Esophagus muscularis mucosa (tissue), 4 donors: ENCODE data around the gene MLC1. TPM values are rescaled to one million over a fixed set of nuclear protein-coding genes. Genes with fewer than 3 reads are reported as not detected.

Experiments used
- DNase-seq: peaks from one replicate; pipeline ENCODE4 v3.0.0-alpha.2; 2017; ENCODE audit errors: extremely low spot score
- H3K27ac ChIP-seq, 4 donors: fragments of 200-600 bp; sonication (generic); replicated peaks in 1 of 4; 1 replicate in 3 of 4; 2 replicates in 1 of 4; pipeline ENCODE4 v1.5.1; 2016 to 2019; ENCODE audit warnings: mild to moderate bottlenecking in 1 of 4
- H3K27me3 ChIP-seq, 4 donors: fragments of 200-600 bp; sonication (generic); one replicate each; pipeline versions ENCODE4 v1.5.1 to v1.6.0; 2016 to 2019
- H3K36me3 ChIP-seq, 4 donors: fragments of 200-600 bp; sonication (generic); one replicate each; pipeline ENCODE4 v1.5.1; 2016 to 2019
- H3K4me1 ChIP-seq, 4 donors: fragments of 200-600 bp; sonication (generic); one replicate each; pipeline ENCODE4 v1.5.1; 2016 to 2019
- H3K4me3 ChIP-seq, 4 donors: fragments of 200-600 bp; sonication (generic); 1 replicate in 2 of 4; 2 replicates in 2 of 4; pipeline ENCODE4 v1.5.1; 2016 to 2019; ENCODE audit warnings: mild to moderate bottlenecking in 4 of 4, moderate library complexity in 1 of 4
- H3K9me3 ChIP-seq, 4 donors: fragments of 200-600 bp; sonication (generic); 1 replicate in 3 of 4; 2 replicates in 1 of 4; pipeline ENCODE4 v1.5.1; 2016 to 2019
- CTCF ChIP-seq, 3 experiments: fragments of 200-600 bp in 2 of 3; fragments of 450-650 bp in 1 of 3; sonication (generic) in 2 of 3; IDR thresholded peaks; one replicate each; pipeline ENCODE4 v1.5.1; 2017 to 2019; ENCODE audit warnings: antibody characterized with exemption in 3 of 3, mild to moderate bottlenecking in 2 of 3, moderate library complexity in 1 of 3
- EP300 ChIP-seq: sonication (generic); formaldehyde crosslinking; IDR thresholded peaks from one replicate; pipeline ENCODE4 v1.6.1; 2017; ENCODE audit warnings: antibody characterized with exemption
- POLR2A ChIP-seq: fragments of 450-650 bp; IDR thresholded peaks from one replicate; pipeline ENCODE4 v1.6.1; 2017; ENCODE audit warnings: antibody characterized with exemption, moderate library complexity, mild to moderate bottlenecking, low read depth
- POLR2AphosphoS5 ChIP-seq, 2 donors: sonication (generic); formaldehyde crosslinking; IDR thresholded peaks; one replicate each; pipeline ENCODE4 v1.6.1; 2017; ENCODE audit warnings: antibody characterized with exemption in 2 of 2
- WGBS: methylation state at CpG from one replicate; pipeline ENCODE4 v1.1.5; 2018; 5-methylcytosine and 5-hydroxymethylcytosine counted together
- intact Hi-C: fragments of 100-400 bp; cut with DNase I; formaldehyde crosslinking; loops from one replicate; pipeline ENCODE4 v1.15.1; 2023
- total RNA-seq, 4 donors: library from RNA; depleted of rRNA; stranded (reverse); fragments of >200 nt; gene quantifications; one replicate each; pipeline versions ENCODE4 v1.1.0 to v1.2.1, GENCODE V29; 2016

Gene MLC1
- total RNA-seq, 4 donors from 2014 or later = 0.13 to 0.17 (median 0.17) TPM; not detected in 1

GRCh38 chr22:50040717-50041116 is 44.5 kb downstream of the MLC1 start:
- Histone ChIP-seq H3K36me3 (no peaks in the 10 kb centered on the region), H3K27me3 (peaks cover 0 to 67% (median 5%) of the 10 kb centered on the region in 4 donors), H3K4me3 (no peak overlapping the region), H3K27ac (no peak overlapping the region), H3K4me1 (no peaks in the 10 kb centered on the region), H3K9me3 (peaks cover 0 to 12% (median 7%) of the 10 kb centered on the region in 4 donors)
- DNase-seq = no peak
- TF ChIP-seq POLR2AphosphoS5 (IDR thresholded peaks at IDR 0.05) (no peak), POLR2A (no peak), EP300 (no peak), CTCF (IDR thresholded peaks at IDR 0.05) (no peak)
- WGBS = 88% methylated on average over 6 of the region's 7 CpGs
- intact Hi-C loops = no loop called here

- Histone ChIP-seq H3K27me3 (peaks cover 0 to 67% (median 5%) of the 10 kb centered on the region in 4 donors), H3K4me3 (no peak overlapping the region), H3K4me1 (no peaks in the 10 kb centered on the region), H3K27ac (no peak overlapping the region), H3K9me3 (peaks cover 0 to 12% (median 7%) of the 10 kb centered on the region in 4 donors), H3K36me3 (no peaks in the 10 kb centered on the region)
- intact Hi-C loops = loop anchor here (10.0 kb wide), 1 partner anchor 275 kb away; no protein-coding TSS in a partner anchor
- 83% methylated on average over 24 of the region's 29 CpGs for WGBS
- no peak for DNase-seq
- TF ChIP-seq EP300 = no peak
- TF ChIP-seq POLR2AphosphoS5 (IDR thresholded peaks at IDR 0.05) = no peak
- no peak for TF ChIP-seq CTCF (IDR thresholded peaks at IDR 0.05)
- TF ChIP-seq POLR2A = no peak
Observed at GRCh38 chr22:50039669-50040443, 45.4 kb downstream of the MLC1 start.

- Histone ChIP-seq H3K27me3 (peaks cover 0 to 66% (median 0%) of the 10 kb centered on the region in 4 donors), H3K36me3 (no peaks in the 10 kb centered on the region), H3K4me3 (no peak overlapping the region), H3K9me3 (peaks cover 0 to 12% (median 7%) of the 10 kb centered on the region in 4 donors), H3K27ac (no peak overlapping the region), H3K4me1 (no peaks in the 10 kb centered on the region)
- 68% methylated on average over 13 of the region's 23 CpGs for WGBS
- intact Hi-C loops = loop anchor here (10.0 kb wide), 1 partner anchor 271 kb away; no protein-coding TSS in a partner anchor
- TF ChIP-seq CTCF (IDR thresholded peaks at IDR 0.05) (no peak), POLR2A (no peak), EP300 (no peak), POLR2AphosphoS5 (IDR thresholded peaks at IDR 0.05) (no peak)
- DNase-seq = no peak
Observed at GRCh38 chr22:50035976-50036724, 49.1 kb downstream of the MLC1 start.

GRCh38 chr22:50035131-50035881 is 49.9 kb downstream of the MLC1 start:
- Histone ChIP-seq H3K9me3 (peaks cover 0 to 12% (median 7%) of the 10 kb centered on the region in 4 donors), H3K27me3 (peaks cover 0 to 66% (median 1%) of the 10 kb centered on the region in 4 donors), H3K27ac (no peak overlapping the region), H3K4me3 (no peak overlapping the region), H3K36me3 (no peaks in the 10 kb centered on the region), H3K4me1 (peaks cover under 1 to 4% (median 2%) of the 10 kb centered on the region in 4 donors)
- TF ChIP-seq CTCF (IDR thresholded peaks at IDR 0.05) (no peak), POLR2A (no peak), POLR2AphosphoS5 (IDR thresholded peaks at IDR 0.05) (no peak), EP300 (no peak)
- no peak for DNase-seq
- WGBS = 92% methylated on average over 5 of the region's 24 CpGs
- intact Hi-C loops = loop anchor here (10.0 kb wide), 1 partner anchor 271 kb away; no protein-coding TSS in a partner anchor
